ENCODE data around the gene CD72. TPM values are rescaled to one million over a fixed set of nuclear protein-coding genes. Genes with fewer than 3 reads are reported as not detected.

The CD72 gene
- 51.9 TPM for polyA plus RNA-seq

- peaks cover 3% of the 10 kb centered on the region for H3K27me3 Mint-ChIP-seq
- H3K36me3 Mint-ChIP-seq, result peaks cover 2% of the 10 kb centered on the region
- peaks cover 36 to 54% (median 37%) of the 10 kb centered on the region in 3 donors for H3K4me1 Mint-ChIP-seq
- H3K4me3 Mint-ChIP-seq, result peak within 1 kb of the TSS; percentile 72 to 97 (median 86)
- peak within 1 kb of the TSS; percentile 47 to 98 (median 96) for H3K27ac Mint-ChIP-seq
- no peaks in the 10 kb centered on the region for H3K9me3 Mint-ChIP-seq
Observed at GRCh38 chr9:35618325-35618727, at the start of gene CD72. Gene CD72 (minus strand): TSS chr9:35618413. CDS start chr9:35618303, 110 bp downstream.

GRCh38 chr9:35667939-35668338, 49.7 kb upstream of the CD72 start:
- Mint-ChIP-seq H3K27ac (no peak overlapping the region), H3K4me3 (no peak overlapping the region)

GRCh38 chr9:35666549-35666948, 48.3 kb upstream of the CD72 start:
- H3K36me3 Mint-ChIP-seq, result no peaks in the 10 kb centered on the region
- H3K4me3 Mint-ChIP-seq, result peak overlapping the region in 3 of 4 donors; percentile 13 to 56 (median 41)
- H3K9me3 Mint-ChIP-seq, result no peaks in the 10 kb centered on the region
- H3K27me3 Mint-ChIP-seq, result no peaks in the 10 kb centered on the region
- H3K4me1 Mint-ChIP-seq, result peaks cover 23 to 33% (median 33%) of the 10 kb centered on the region in 3 donors
- no peak overlapping the region for H3K27ac Mint-ChIP-seq

More at GRCh38 chr9:35667939-35668338, 49.7 kb upstream of the CD72 start:
- Mint-ChIP-seq H3K9me3 (no peaks in the 10 kb centered on the region), H3K4me1 (peaks cover 17 to 19% (median 19%) of the 10 kb centered on the region in 3 donors), H3K27me3 (no peaks in the 10 kb centered on the region), H3K36me3 (no peaks in the 10 kb centered on the region)

- Mint-ChIP-seq H3K27ac (no peak overlapping the region), H3K27me3 (no peaks in the 10 kb centered on the region), H3K4me1 (peaks cover 23 to 36% (median 33%) of the 10 kb centered on the region in 3 donors), H3K9me3 (no peaks in the 10 kb centered on the region), H3K4me3 (peak overlapping the region in 3 of 4 donors; percentile 13 to 94 (median 41)), H3K36me3 (no peaks in the 10 kb centered on the region)
Observed at GRCh38 chr9:35666045-35666444, 47.8 kb upstream of the CD72 start.

- Mint-ChIP-seq H3K27ac (peak overlapping the region in 2 of 3 donors; percentile 8 to 36), H3K36me3 (no peaks in the 10 kb centered on the region), H3K4me1 (peaks cover 23 to 42% (median 34%) of the 10 kb centered on the region in 3 donors), H3K27me3 (no peaks in the 10 kb centered on the region), H3K4me3 (peak overlapping the region; percentile 77 to 94 (median 88)), H3K9me3 (no peaks in the 10 kb centered on the region)
Observed at GRCh38 chr9:35665471-35665818, 47.2 kb upstream of the CD72 start.

GRCh38 chr9:35664531-35665470, 46.6 kb upstream of the CD72 start, which contains the start of gene ARHGEF39:
Gene ARHGEF39 (minus strand): TSS chr9:35665195. CDS start chr9:35665169, 26 bp downstream.
- Mint-ChIP-seq H3K27me3 (no peaks in the 10 kb centered on the region), H3K4me1 (peaks cover 23 to 48% (median 40%) of the 10 kb centered on the region in 3 donors), H3K36me3 (peaks cover 2% of the 10 kb centered on the region), H3K27ac (peak within 1 kb of the TSS; percentile 17 to 73 (median 36)), H3K4me3 (peak within 1 kb of the TSS; percentile 77 to 94 (median 88)), H3K9me3 (no peaks in the 10 kb centered on the region)

- H3K4me3 Mint-ChIP-seq, result peak overlapping the region in 3 of 4 donors; percentile 25 to 85 (median 57)
- peak overlapping the region; percentile 87 to 97 (median 94) for H3K27ac Mint-ChIP-seq
- H3K27me3 Mint-ChIP-seq, result peaks cover 2% of the 10 kb centered on the region
- H3K4me1 Mint-ChIP-seq, result peaks cover 39 to 61% (median 56%) of the 10 kb centered on the region in 3 donors
- peaks cover 2% of the 10 kb centered on the region for H3K36me3 Mint-ChIP-seq
- H3K9me3 Mint-ChIP-seq, result peaks cover 0 to 2% (median 0%) of the 10 kb centered on the region in 3 donors
Observed at GRCh38 chr9:35662437-35662836, 44.2 kb upstream of the CD72 start.

- H3K27ac Mint-ChIP-seq, result peak overlapping the region; percentile 87 to 97 (median 94)
- H3K9me3 Mint-ChIP-seq, result peaks cover 0 to 5% (median 0%) of the 10 kb centered on the region in 3 donors
- H3K27me3 Mint-ChIP-seq, result peaks cover 2% of the 10 kb centered on the region
- peak overlapping the region; percentile 21 to 89 (median 86) for H3K4me3 Mint-ChIP-seq
- H3K4me1 Mint-ChIP-seq, result peaks cover 45 to 64% (median 60%) of the 10 kb centered on the region in 3 donors
- peaks cover 2% of the 10 kb centered on the region for H3K36me3 Mint-ChIP-seq
Observed at GRCh38 chr9:35661756-35662350, 43.6 kb upstream of the CD72 start.

GRCh38 chr9:35660966-35661415, 42.8 kb upstream of the CD72 start:
- Mint-ChIP-seq H3K4me1 (peaks cover 46 to 65% (median 58%) of the 10 kb centered on the region in 3 donors), H3K4me3 (peak overlapping the region in 3 of 4 donors; percentile 36 to 68 (median 59)), H3K27ac (peak overlapping the region; percentile 73 to 100 (median 99)), H3K27me3 (peaks cover 2% of the 10 kb centered on the region), H3K36me3 (peaks cover 2% of the 10 kb centered on the region), H3K9me3 (peaks cover 0 to 5% (median 0%) of the 10 kb centered on the region in 3 donors)

GRCh38 chr9:35659340-35659739, 41.1 kb upstream of the CD72 start:
- Mint-ChIP-seq H3K27me3 (peaks cover 2% of the 10 kb centered on the region), H3K36me3 (peaks cover 2% of the 10 kb centered on the region), H3K4me3 (peak overlapping the region; percentile 87 to 95 (median 92)), H3K9me3 (peaks cover 0 to 5% (median 0%) of the 10 kb centered on the region in 3 donors), H3K27ac (peak overlapping the region; percentile 99 to 100 (median 100)), H3K4me1 (peaks cover 41 to 66% (median 53%) of the 10 kb centered on the region in 3 donors)

- Mint-ChIP-seq H3K4me3 (peak overlapping the region; percentile 87 to 95 (median 92)), H3K9me3 (peaks cover 0 to 5% (median 0%) of the 10 kb centered on the region in 3 donors), H3K27me3 (peaks cover 2% of the 10 kb centered on the region), H3K27ac (peak overlapping the region; percentile 99 to 100 (median 100)), H3K4me1 (peaks cover 39 to 67% (median 53%) of the 10 kb centered on the region in 3 donors), H3K36me3 (peaks cover 2% of the 10 kb centered on the region)
Observed at GRCh38 chr9:35658968-35659220, 40.7 kb upstream of the CD72 start.

- peaks cover 39 to 67% (median 53%) of the 10 kb centered on the region in 3 donors for H3K4me1 Mint-ChIP-seq
- peaks cover 2% of the 10 kb centered on the region for H3K27me3 Mint-ChIP-seq
- H3K36me3 Mint-ChIP-seq, result peaks cover 2% of the 10 kb centered on the region
- H3K27ac Mint-ChIP-seq, result peak within 1 kb of the TSS; percentile 99 to 100 (median 100)
- peak within 1 kb of the TSS; percentile 87 to 96 (median 92) for H3K4me3 Mint-ChIP-seq
- peaks cover 0 to 5% (median 0%) of the 10 kb centered on the region in 3 donors for H3K9me3 Mint-ChIP-seq
Observed at GRCh38 chr9:35658137-35658967, 40.1 kb upstream of the CD72 start, which contains the start of gene CCDC107. Gene CCDC107 (plus strand): TSS chr9:35658292. CDS start chr9:35658380, 88 bp downstream.

- Mint-ChIP-seq H3K27ac (peak within 1 kb of the TSS; percentile 99 to 100 (median 100)), H3K36me3 (peaks cover 2% of the 10 kb centered on the region), H3K4me3 (peak within 1 kb of the TSS; percentile 87 to 96 (median 92)), H3K9me3 (peaks cover 0 to 5% (median 0%) of the 10 kb centered on the region in 3 donors), H3K4me1 (peaks cover 39 to 63% (median 48%) of the 10 kb centered on the region in 3 donors), H3K27me3 (peaks cover 2% of the 10 kb centered on the region)
Observed at GRCh38 chr9:35657546-35658136, 39.4 kb upstream of the CD72 start, which contains the start of gene RMRP. Gene RMRP (minus strand): TSS chr9:35658019.
